BE2C (cell line): Measurements from ENCODE around the gene XCR1.
"Not testable (repeated sequence)": the region's sequence is repeated elsewhere in the genome, so short reads cannot be mapped to it uniquely, and the experiment has no call there.

ENCODE experiments used
- DNase-seq: peaks from one replicate; pipeline ENCODE4 v3.0.0-alpha.2; 2020
- H3K27me3 ChIP-seq: fragments of 250-450 bp; sonication (Bioruptor Pico); 2 replicates; pipeline ENCODE4 v1.5.1; 2020; ENCODE audit warnings: mild to moderate bottlenecking
- H3K36me3 ChIP-seq: fragments of 250-450 bp; sonication (Bioruptor Pico); 2 replicates; pipeline ENCODE4 v1.5.1; 2020; ENCODE audit warnings: mild to moderate bottlenecking
- H3K4me1 ChIP-seq: fragments of 250-450 bp; sonication (Bioruptor Pico); 2 replicates; pipeline ENCODE4 v1.5.1; 2020
- H3K4me3 ChIP-seq: 2 replicates; pipeline ENCODE4 v1.5.1; 2011; ENCODE audit warnings: low read depth, low read length
- H3K9me3 ChIP-seq: fragments of 250-450 bp; sonication (Bioruptor Pico); 2 replicates; pipeline ENCODE4 v1.5.1; 2020
- CTCF ChIP-seq: IDR thresholded peaks from 2 replicates; pipeline ENCODE4 v1.5.1; 2012; ENCODE audit warnings: mild to moderate bottlenecking, low read depth, low read length

XCR1 gene

GRCh38 chr3:46052531-46052930, 25.2 kb upstream of the XCR1 start:
- no peak for TF ChIP-seq CTCF
- Histone ChIP-seq H3K4me1 (no peaks in the 10 kb centered on the region), H3K9me3 (no peaks in the 10 kb centered on the region), H3K27me3 (no peaks in the 10 kb centered on the region), H3K36me3 (no peaks in the 10 kb centered on the region), H3K4me3 (no peak overlapping the region)
- DNase-seq = no peak

- TF ChIP-seq CTCF = no peak
Observed at GRCh38 chr3:46049093-46049492, 21.8 kb upstream of the XCR1 start.

GRCh38 chr3:46046231-46046630, 18.9 kb upstream of the XCR1 start:
- H3K4me3 ChIP-seq = not testable (repeated sequence)

More at GRCh38 chr3:46049093-46049492, 21.8 kb upstream of the XCR1 start:
- no peaks in the 10 kb centered on the region for H3K9me3 ChIP-seq
- no peaks in the 10 kb centered on the region for H3K4me1 ChIP-seq
- no peak for DNase-seq
- H3K36me3 ChIP-seq = no peaks in the 10 kb centered on the region
- no peak overlapping the region for H3K4me3 ChIP-seq
- H3K27me3 ChIP-seq = no peaks in the 10 kb centered on the region

GRCh38 chr3:46038916-46039315, 11.6 kb upstream of the XCR1 start:
- no peak for DNase-seq
- no peak overlapping the region for H3K4me3 ChIP-seq
- H3K27me3 ChIP-seq = no peaks in the 10 kb centered on the region
- no peak for TF ChIP-seq CTCF
- H3K36me3 ChIP-seq = no peaks in the 10 kb centered on the region
- no peaks in the 10 kb centered on the region for H3K4me1 ChIP-seq
- no peaks in the 10 kb centered on the region for H3K9me3 ChIP-seq

More at GRCh38 chr3:46046231-46046630, 18.9 kb upstream of the XCR1 start:
- H3K36me3 ChIP-seq, DNase-seq, H3K4me1 ChIP-seq, H3K9me3 ChIP-seq, H3K27me3 ChIP-seq: not testable (repeated sequence)

- not testable (repeated sequence) for H3K4me1 ChIP-seq, H3K27me3 ChIP-seq, H3K9me3 ChIP-seq, H3K4me3 ChIP-seq, H3K36me3 ChIP-seq, DNase-seq
Observed at GRCh38 chr3:46038071-46038470, 10.8 kb upstream of the XCR1 start.

- H3K27me3 ChIP-seq = no peaks in the 10 kb centered on the region
- no peaks in the 10 kb centered on the region for H3K4me1 ChIP-seq
- TF ChIP-seq CTCF = no peak
- H3K9me3 ChIP-seq = no peaks in the 10 kb centered on the region
- no peak for DNase-seq
- H3K4me3 ChIP-seq = no peak overlapping the region
- H3K36me3 ChIP-seq = no peaks in the 10 kb centered on the region
Observed at GRCh38 chr3:46036191-46036590, 8.9 kb upstream of the XCR1 start.

- no peaks in the 10 kb centered on the region for H3K27me3 ChIP-seq
- TF ChIP-seq CTCF = no peak
- no peaks in the 10 kb centered on the region for H3K9me3 ChIP-seq
- DNase-seq = no peak
- no peaks in the 10 kb centered on the region for H3K36me3 ChIP-seq
- H3K4me1 ChIP-seq = no peaks in the 10 kb centered on the region
- no peak overlapping the region for H3K4me3 ChIP-seq
Observed at GRCh38 chr3:46031747-46032146, 4.5 kb upstream of the XCR1 start.
